Skeletal muscle satellite cell (primary cell): ENCODE data around the gene KCP.

Source experiments
- H3K27me3 ChIP-seq: 2 replicates; pipeline ENCODE4 v1.7.0; 2013; ENCODE audit warnings: low read length; ENCODE audit not compliant: control insufficient read depth, insufficient read depth
- H3K36me3 ChIP-seq: 2 replicates; pipeline ENCODE4 v1.7.0; 2013; ENCODE audit warnings: mild to moderate bottlenecking, control low read depth, low read length; ENCODE audit not compliant: insufficient read depth
- H3K4me1 ChIP-seq: 2 replicates; pipeline ENCODE4 v1.7.0; 2013; ENCODE audit warnings: low read length; ENCODE audit not compliant: control insufficient read depth, insufficient read depth
- H3K4me2 ChIP-seq: 2 replicates; pipeline ENCODE4 v1.7.0; 2013; ENCODE audit warnings: mild to moderate bottlenecking, low read length
- H3K4me3 ChIP-seq: 2 replicates; pipeline ENCODE4 v1.7.0; 2013; ENCODE audit warnings: low read length
- H3K9ac ChIP-seq: 2 replicates; pipeline ENCODE4 v1.7.0; 2013; ENCODE audit warnings: mild to moderate bottlenecking, low read depth, low read length, moderate library complexity
- H3K9me3 ChIP-seq: replicated peaks from 2 replicates; pipeline ENCODE4 v1.7.0; 2013; ENCODE audit warnings: mild to moderate bottlenecking, control low read depth, low read length

Gene KCP

GRCh38 chr7:128840326-128841170 is 70.0 kb downstream of the KCP start:
- Histone ChIP-seq H3K36me3 (peaks cover 97% of the 10 kb centered on the region), H3K4me1 (peaks cover 28% of the 10 kb centered on the region), H3K4me3 (no peak overlapping the region), H3K4me2 (no peak overlapping the region), H3K9ac (no peak overlapping the region), H3K9me3 (no peaks in the 10 kb centered on the region), H3K27me3 (no peaks in the 10 kb centered on the region)

- Histone ChIP-seq H3K36me3 (peaks cover 94% of the 10 kb centered on the region), H3K27me3 (no peaks in the 10 kb centered on the region), H3K4me1 (peaks cover 36% of the 10 kb centered on the region), H3K9ac (no peak overlapping the region), H3K4me3 (no peak overlapping the region), H3K9me3 (no peaks in the 10 kb centered on the region), H3K4me2 (no peak overlapping the region)
Observed at GRCh38 chr7:128839751-128840177, 70.7 kb downstream of the KCP start.

- Histone ChIP-seq H3K9me3 (no peaks in the 10 kb centered on the region), H3K4me3 (no peak overlapping the region), H3K9ac (no peak overlapping the region), H3K36me3 (peaks cover 88% of the 10 kb centered on the region), H3K4me2 (no peak overlapping the region), H3K4me1 (peaks cover 41% of the 10 kb centered on the region), H3K27me3 (no peaks in the 10 kb centered on the region)
Observed at GRCh38 chr7:128838981-128839731, 71.4 kb downstream of the KCP start.

- no peak overlapping the region for H3K4me3 ChIP-seq
- H3K4me2 ChIP-seq, result no peak overlapping the region
- H3K27me3 ChIP-seq, result no peaks in the 10 kb centered on the region
- no peak overlapping the region for H3K9ac ChIP-seq
- no peaks in the 10 kb centered on the region for H3K9me3 ChIP-seq
- peaks cover 50% of the 10 kb centered on the region for H3K4me1 ChIP-seq
- H3K36me3 ChIP-seq, result peaks cover 79% of the 10 kb centered on the region
Observed at GRCh38 chr7:128838109-128838779, 72.3 kb downstream of the KCP start.

GRCh38 chr7:128837521-128837921 is 73.0 kb downstream of the KCP start:
- Histone ChIP-seq H3K36me3 (peaks cover 72% of the 10 kb centered on the region), H3K27me3 (no peaks in the 10 kb centered on the region), H3K4me3 (no peak overlapping the region), H3K4me1 (peaks cover 56% of the 10 kb centered on the region), H3K4me2 (no peak overlapping the region), H3K9ac (no peak overlapping the region), H3K9me3 (no peaks in the 10 kb centered on the region)

GRCh38 chr7:128836729-128837348 is 73.7 kb downstream of the KCP start:
- H3K36me3 ChIP-seq, result peaks cover 66% of the 10 kb centered on the region

GRCh38 chr7:128835790-128836641 is 74.5 kb downstream of the KCP start:
- no peaks in the 10 kb centered on the region for H3K27me3 ChIP-seq
- peaks cover 58% of the 10 kb centered on the region for H3K36me3 ChIP-seq
- H3K9ac ChIP-seq, result peak overlapping the region; percentile 66
- peaks cover 50% of the 10 kb centered on the region for H3K4me1 ChIP-seq
- H3K9me3 ChIP-seq, result no peaks in the 10 kb centered on the region
- H3K4me2 ChIP-seq, result peak overlapping the region; percentile 72
- peak overlapping the region; percentile 56 for H3K4me3 ChIP-seq

More at GRCh38 chr7:128836729-128837348, 73.7 kb downstream of the KCP start:
- peaks cover 58% of the 10 kb centered on the region for H3K4me1 ChIP-seq
- peak overlapping the region; percentile 65 for H3K4me2 ChIP-seq
- no peaks in the 10 kb centered on the region for H3K27me3 ChIP-seq
- no peaks in the 10 kb centered on the region for H3K9me3 ChIP-seq
- H3K9ac ChIP-seq, result peak overlapping the region; percentile 66
- H3K4me3 ChIP-seq, result no peak overlapping the region

GRCh38 chr7:128835231-128835751 is 75.2 kb downstream of the KCP start:
- Histone ChIP-seq H3K9ac (peak overlapping the region; percentile 66), H3K27me3 (no peaks in the 10 kb centered on the region), H3K4me2 (peak overlapping the region; percentile 72), H3K4me3 (peak overlapping the region; percentile 56), H3K36me3 (peaks cover 51% of the 10 kb centered on the region), H3K4me1 (peaks cover 45% of the 10 kb centered on the region), H3K9me3 (no peaks in the 10 kb centered on the region)

GRCh38 chr7:128833946-128834325 is 76.6 kb downstream of the KCP start:
- H3K4me3 ChIP-seq, result peak overlapping the region; percentile 95
- H3K4me1 ChIP-seq, result peaks cover 55% of the 10 kb centered on the region
- peaks cover 37% of the 10 kb centered on the region for H3K36me3 ChIP-seq
- H3K9me3 ChIP-seq, result no peaks in the 10 kb centered on the region
- H3K9ac ChIP-seq, result peak overlapping the region; percentile 50
- no peaks in the 10 kb centered on the region for H3K27me3 ChIP-seq
- peak overlapping the region; percentile 84 for H3K4me2 ChIP-seq

- no peaks in the 10 kb centered on the region for H3K27me3 ChIP-seq
- H3K9me3 ChIP-seq, result no peaks in the 10 kb centered on the region
- H3K9ac ChIP-seq, result peak overlapping the region; percentile 82
- peaks cover 31% of the 10 kb centered on the region for H3K36me3 ChIP-seq
- H3K4me2 ChIP-seq, result peak overlapping the region; percentile 84
- H3K4me1 ChIP-seq, result peaks cover 60% of the 10 kb centered on the region
- peak overlapping the region; percentile 95 for H3K4me3 ChIP-seq
Observed at GRCh38 chr7:128833148-128833945, 77.2 kb downstream of the KCP start.
